Immature natural killer cell (primary cell): Measurements from ENCODE around the gene RUVBL1. TPM values are rescaled to one million over a fixed set of nuclear protein-coding genes. Genes with fewer than 3 reads are reported as not detected.

Experiments used
- DNase-seq, 3 donors: peaks; one replicate each; pipeline ENCODE4 v3.0.0; 2022; ENCODE audit warnings: mixed read lengths in 1 of 3
- H3K27ac Mint-ChIP-seq, 6 donors: one replicate each; pipeline ENCODE4 v1.8.0; 2020; ENCODE audit warnings: mixed read lengths in 6 of 6, mild to moderate bottlenecking in 5 of 6, inconsistent platforms in 4 of 6, moderate library complexity in 3 of 6
- H3K27me3 Mint-ChIP-seq, 3 donors: one replicate each; pipeline ENCODE4 v1.8.0; 2020 to 2021; ENCODE audit warnings: low read depth in 3 of 3, mild to moderate bottlenecking in 3 of 3, mixed read lengths in 3 of 3, moderate library complexity in 3 of 3, inconsistent platforms in 1 of 3
- H3K36me3 Mint-ChIP-seq, 3 donors: one replicate each; pipeline ENCODE4 v1.8.0; 2020; ENCODE audit warnings: mixed read lengths in 3 of 3, inconsistent platforms in 2 of 3, mild to moderate bottlenecking in 2 of 3
- H3K4me1 Mint-ChIP-seq, 2 donors: one replicate each; pipeline ENCODE4 v1.8.0; 2020; ENCODE audit warnings: inconsistent platforms in 2 of 2, mild to moderate bottlenecking in 2 of 2, mixed read lengths in 2 of 2, moderate library complexity in 1 of 2
- H3K4me3 Mint-ChIP-seq, 5 donors: one replicate each; pipeline ENCODE4 v1.8.0; 2020; ENCODE audit warnings: mild to moderate bottlenecking in 5 of 5, mixed read lengths in 5 of 5, inconsistent platforms in 3 of 5, moderate library complexity in 3 of 5
- H3K9me3 Mint-ChIP-seq, 6 donors: one replicate each; pipeline ENCODE4 v1.8.0; 2020; ENCODE audit warnings: mild to moderate bottlenecking in 6 of 6, mixed read lengths in 6 of 6, inconsistent platforms in 4 of 6, moderate library complexity in 3 of 6
- polyA plus RNA-seq, 3 donors: library from polyadenylated mRNA; unstranded; fragments of 300-500 nt; fragmentation: Illumina TruSeq; gene quantifications; one replicate each; pipeline ENCODE4 v1.2.3, GENCODE V29; 2021

RUVBL1 gene
- polyA plus RNA-seq, 3 donors from 2014 or later = 34.8 to 45.3 (median 44.3) TPM

DNA sequence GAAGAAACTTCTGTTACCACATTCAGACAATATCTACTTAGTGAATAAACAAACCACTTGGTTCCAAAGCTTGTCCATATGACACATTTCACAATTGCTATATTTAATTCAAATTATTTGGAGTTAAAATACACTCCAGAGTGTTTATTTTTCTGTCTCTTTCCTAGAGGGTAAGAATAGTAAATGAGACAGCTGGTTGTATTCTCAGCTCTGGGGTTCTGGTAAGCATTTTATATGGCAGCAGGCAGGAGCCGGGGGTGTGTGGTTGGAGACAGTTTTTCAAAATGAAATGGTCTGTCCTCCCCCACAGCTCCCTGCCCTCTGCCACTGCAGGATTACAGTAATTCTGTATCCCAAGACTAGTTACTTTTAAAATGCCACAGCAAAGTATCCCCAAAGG lies 82.3 kb downstream of the RUVBL1 start:
- no peaks in the 10 kb centered on the region for H3K36me3 Mint-ChIP-seq
- no peak for DNase-seq
- no peaks in the 10 kb centered on the region for H3K9me3 Mint-ChIP-seq
- peaks cover 3 to 6% (median 5%) of the 10 kb centered on the region in 3 donors for H3K27me3 Mint-ChIP-seq
- H3K4me3 Mint-ChIP-seq = no peak overlapping the region
- H3K27ac Mint-ChIP-seq = no peak overlapping the region
- no peaks in the 10 kb centered on the region for H3K4me1 Mint-ChIP-seq

DNA sequence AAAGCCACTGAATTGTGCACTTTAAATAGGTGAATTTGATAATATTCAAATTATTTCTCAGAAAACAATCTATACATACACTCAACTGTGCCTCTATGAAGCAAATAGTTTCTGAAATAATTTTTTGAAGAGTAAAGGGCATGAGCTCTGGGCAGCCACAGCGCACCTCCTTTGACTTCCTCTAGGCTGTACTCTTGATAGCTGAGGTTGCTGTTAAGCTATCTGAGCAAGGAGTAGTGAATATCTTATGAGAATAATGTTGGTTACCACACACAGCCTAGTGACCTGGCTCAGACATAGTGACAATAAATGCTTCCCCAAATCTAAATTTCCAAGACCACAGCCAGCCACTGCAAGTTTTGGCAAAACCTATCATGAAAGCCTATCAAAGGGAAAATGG lies 83.0 kb downstream of the RUVBL1 start:
- no peaks in the 10 kb centered on the region for H3K36me3 Mint-ChIP-seq
- H3K27me3 Mint-ChIP-seq = peaks cover 0 to 3% (median 3%) of the 10 kb centered on the region in 3 donors
- no peak for DNase-seq
- H3K9me3 Mint-ChIP-seq = no peaks in the 10 kb centered on the region
- no peaks in the 10 kb centered on the region for H3K4me1 Mint-ChIP-seq
- H3K27ac Mint-ChIP-seq = no peak overlapping the region
- no peak overlapping the region for H3K4me3 Mint-ChIP-seq

DNA sequence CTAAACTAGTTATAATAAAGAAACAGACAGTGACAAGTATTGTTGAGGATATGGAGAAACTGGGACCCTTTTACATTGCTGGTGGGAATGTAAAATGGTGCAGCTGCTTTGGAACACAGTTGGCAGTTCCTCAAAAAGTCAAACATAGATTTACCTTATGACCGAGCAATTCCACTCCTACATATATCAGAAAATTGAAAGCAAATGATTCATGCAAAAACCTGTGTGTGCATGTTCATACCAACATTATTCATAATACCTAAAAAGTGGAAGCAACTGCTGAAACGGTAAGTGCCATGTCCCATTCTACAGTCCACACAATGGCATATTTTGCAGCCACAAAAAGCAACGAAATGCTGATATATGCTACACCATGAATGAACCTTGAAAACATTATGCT lies 83.6 kb downstream of the RUVBL1 start:
- Mint-ChIP-seq H3K27ac (no peak overlapping the region), H3K27me3 (peaks cover 0 to 3% (median 2%) of the 10 kb centered on the region in 3 donors), H3K36me3 (no peaks in the 10 kb centered on the region), H3K4me3 (no peak overlapping the region), H3K4me1 (no peaks in the 10 kb centered on the region), H3K9me3 (no peaks in the 10 kb centered on the region)
- DNase-seq = no peak

DNA sequence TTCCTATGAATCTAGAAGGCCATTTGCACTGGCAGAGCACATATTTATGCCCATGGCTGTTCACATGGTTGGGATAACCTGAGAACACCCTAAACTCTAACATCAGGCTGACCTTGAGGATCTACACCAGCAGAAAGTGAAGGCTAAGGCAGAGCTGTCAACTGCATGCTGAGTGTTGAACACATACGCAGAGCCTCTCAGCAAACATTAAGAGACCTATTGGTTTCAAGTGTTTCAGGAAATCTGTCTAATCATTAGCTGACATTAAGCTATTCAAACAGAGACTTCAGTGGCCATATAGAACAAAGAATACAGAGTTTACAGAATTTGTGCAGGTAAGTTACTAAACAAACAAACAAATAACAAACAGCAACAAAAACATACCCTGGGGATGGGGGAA lies 87.5 kb downstream of the RUVBL1 start:
- H3K36me3 Mint-ChIP-seq = no peaks in the 10 kb centered on the region
- no peaks in the 10 kb centered on the region for H3K9me3 Mint-ChIP-seq
- peaks cover 0 to 2% (median 1%) of the 10 kb centered on the region in 3 donors for H3K27me3 Mint-ChIP-seq
- no peak overlapping the region for H3K4me3 Mint-ChIP-seq
- H3K27ac Mint-ChIP-seq = no peak overlapping the region
- no peaks in the 10 kb centered on the region for H3K4me1 Mint-ChIP-seq
- DNase-seq = no peak

DNA sequence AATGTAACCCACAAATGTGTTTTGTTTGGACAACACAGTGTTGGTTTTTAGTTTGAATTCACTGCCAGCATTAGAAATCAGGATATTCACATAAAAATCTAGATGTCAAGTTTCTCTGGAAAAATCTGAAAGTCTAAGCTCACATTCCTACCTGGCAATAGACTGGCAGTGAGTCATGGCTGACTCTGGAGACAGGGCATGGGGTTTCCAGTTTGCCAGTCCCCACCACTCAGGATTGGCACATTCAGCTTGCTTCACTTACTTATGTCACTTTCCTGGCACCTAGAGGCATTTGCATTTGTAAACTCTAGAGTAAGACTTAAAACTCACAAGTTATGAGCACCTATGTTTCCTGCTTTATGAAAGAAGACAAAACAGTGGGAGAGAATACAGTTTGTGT lies 90.5 kb downstream of the RUVBL1 start:
- no peaks in the 10 kb centered on the region for H3K36me3 Mint-ChIP-seq
- H3K27ac Mint-ChIP-seq = no peak overlapping the region
- no peak for DNase-seq
- no peaks in the 10 kb centered on the region for H3K9me3 Mint-ChIP-seq
- no peak overlapping the region for H3K4me3 Mint-ChIP-seq
- H3K27me3 Mint-ChIP-seq = peaks cover 1 to 5% (median 4%) of the 10 kb centered on the region in 3 donors
- no peaks in the 10 kb centered on the region for H3K4me1 Mint-ChIP-seq

Other genes starting within 250 kb of the RUVBL1 start
- gene KBTBD12, start 208.6 kb downstream of the RUVBL1 start, polyA plus RNA-seq = not detected
- gene SEC61A1, start 71.4 kb downstream of the RUVBL1 start, polyA plus RNA-seq = 100 to 1,000 TPM; 107 to 195 (median 172) TPM
- 10 to 100 TPM; 14.5 to 26.9 (median 26.1) TPM for gene EEFSEC, start 29.7 kb upstream of the RUVBL1 start, polyA plus RNA-seq